Cerebellar cortex (tissue), 1 donor: ENCODE results near the gene TNFRSF25.
A peak's percentile ranks its signal among the peaks of the same experiment; 100 is the strongest.

ENCODE experiments used
- DNase-seq: peaks from one replicate; pipeline ENCODE4 v3.0.0-alpha.2; 2015; ENCODE audit warnings: low spot score

Gene TNFRSF25

DNA sequence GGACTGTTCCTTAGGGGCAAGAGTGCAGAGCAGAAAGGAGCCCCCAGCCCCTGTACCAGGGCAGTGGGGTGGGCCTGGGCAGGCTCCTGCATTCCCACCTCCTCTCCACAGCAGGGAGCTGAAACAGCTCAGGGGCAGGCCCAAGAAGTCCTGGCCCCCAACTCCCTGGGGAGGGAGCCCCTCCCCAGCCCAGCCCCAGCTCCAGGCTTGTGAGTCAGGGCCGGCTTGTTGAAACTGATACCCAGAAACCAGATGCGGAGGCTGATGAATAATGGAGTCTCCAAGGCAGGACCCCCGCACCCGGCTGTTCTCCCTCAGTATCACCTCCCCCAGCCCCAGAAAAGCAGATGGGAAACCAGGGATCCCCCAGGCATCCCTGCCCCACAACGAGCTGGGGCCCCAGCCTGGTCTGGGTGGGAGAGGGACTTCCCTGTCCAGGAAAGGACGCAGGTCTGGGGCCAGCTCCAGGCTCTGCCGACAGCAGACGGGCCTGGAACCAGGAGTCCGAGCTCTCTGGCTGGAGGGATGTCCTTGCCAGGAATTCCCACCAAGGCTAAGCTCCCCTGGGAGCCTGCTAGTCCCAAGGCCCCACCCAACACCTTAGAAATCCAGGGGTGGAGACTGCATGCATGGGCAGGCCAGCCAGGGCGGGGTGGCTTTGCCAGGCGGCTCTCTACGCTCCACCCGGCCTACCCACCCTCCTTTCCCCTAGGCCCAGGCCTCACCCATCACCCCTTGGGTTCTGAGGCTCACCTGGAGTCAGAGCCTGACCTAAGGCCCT lies 22.8 kb upstream of the TNFRSF25 start:
- no peak for DNase-seq

GRCh38 chr1:6487804-6488484 lies 22.0 kb upstream of the TNFRSF25 start:
- DNase-seq = no peak

DNA sequence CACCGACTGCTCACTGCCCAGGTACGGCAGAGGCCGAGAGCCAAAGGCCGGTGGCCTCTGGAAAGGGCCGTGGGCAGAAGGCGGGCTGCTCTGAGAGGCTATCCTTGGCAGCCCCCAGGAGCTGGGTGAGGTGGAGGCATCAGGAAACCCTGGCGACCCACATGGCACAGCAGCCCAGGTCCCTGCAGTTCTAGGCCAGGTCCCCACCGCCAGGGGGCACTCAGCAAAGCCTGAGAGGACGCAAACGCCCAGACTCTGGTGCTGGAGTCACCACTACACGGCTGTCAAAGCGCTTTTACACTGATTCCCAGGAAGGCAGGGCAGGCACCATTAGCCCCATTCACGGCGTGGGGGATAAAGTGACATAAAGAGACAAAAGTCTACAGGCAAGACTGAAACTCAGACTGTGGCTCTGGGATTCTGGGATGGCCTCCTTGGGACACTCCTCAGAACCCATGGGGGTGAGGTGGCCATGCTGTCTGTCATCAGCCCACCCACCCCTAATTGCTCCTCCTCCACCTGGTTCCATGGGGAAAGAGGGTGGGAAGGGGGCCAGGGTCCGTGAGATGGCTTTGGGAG lies 20.5 kb upstream of the TNFRSF25 start:
- peak; percentile 92 for DNase-seq

DNA sequence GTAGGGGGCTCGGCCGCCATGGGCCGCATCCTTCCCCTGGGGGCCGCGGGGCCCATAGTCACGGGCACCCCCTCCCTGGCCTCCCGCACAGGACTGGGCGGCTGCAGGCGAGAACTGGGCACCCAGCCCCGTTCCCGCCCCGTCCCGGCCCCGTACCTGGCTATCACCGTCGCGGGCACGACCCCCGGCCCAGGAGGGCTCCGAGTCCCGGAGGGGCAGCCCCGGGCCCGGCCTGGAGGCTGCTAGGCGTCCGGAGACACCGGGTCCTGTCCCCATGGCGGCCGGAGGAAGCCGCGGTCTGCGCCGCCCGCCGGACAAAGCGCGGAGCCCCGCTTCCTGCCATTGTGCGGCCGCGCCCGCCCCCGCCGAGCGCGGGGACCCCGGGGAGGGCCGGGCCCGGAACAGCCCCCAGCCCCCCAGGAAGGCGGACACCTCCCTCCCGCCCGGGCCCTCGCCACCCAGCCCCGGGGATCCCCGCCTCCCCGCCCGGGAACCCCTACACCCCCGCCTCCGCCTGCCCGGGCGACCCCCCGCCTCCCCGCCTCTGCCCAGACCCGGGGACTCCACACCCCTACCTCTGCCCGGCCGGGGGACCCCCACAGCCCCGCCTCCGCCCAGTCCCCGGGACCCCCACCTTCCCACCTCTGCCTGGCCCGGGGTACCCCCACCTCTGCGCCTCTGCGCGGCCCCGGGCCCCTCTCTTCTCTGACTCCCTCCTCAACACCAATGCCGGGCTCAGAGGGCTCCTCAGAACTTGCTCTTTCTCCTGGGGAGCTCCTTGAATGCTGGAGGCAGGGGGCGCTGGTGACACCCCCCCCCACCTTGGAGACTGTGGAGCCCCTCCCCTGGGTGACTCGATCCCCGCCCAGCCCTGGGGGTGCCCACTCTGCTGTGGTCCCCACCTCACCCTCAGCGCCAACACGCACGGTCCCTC lies 19.5 kb upstream of the TNFRSF25 start:
- DNase-seq = no peak

GRCh38 chr1:6484826-6485167 lies 18.8 kb upstream of the TNFRSF25 start:
- DNase-seq = no peak

DNA sequence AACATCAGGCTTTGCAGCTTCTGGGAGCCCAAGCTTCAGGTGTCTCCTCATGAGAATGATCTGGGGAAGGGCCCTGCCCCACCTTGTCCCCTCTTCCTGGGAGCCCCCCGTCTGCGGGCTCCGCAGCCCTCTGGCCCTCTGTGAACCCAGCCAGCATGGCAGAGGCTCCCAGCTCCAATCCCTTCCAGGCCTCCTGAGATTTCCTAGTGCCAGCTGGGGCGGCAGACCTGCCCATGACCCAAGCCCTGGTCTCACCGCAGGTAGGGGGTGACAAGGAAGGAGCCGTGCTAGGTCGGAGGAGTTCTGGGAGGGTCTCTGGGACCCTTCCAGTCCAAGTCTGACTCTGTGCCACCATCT lies 17.8 kb upstream of the TNFRSF25 start:
- DNase-seq = no peak

GRCh38 chr1:6483017-6483760 lies 17.2 kb upstream of the TNFRSF25 start:
- DNase-seq = peak; percentile 98

DNA sequence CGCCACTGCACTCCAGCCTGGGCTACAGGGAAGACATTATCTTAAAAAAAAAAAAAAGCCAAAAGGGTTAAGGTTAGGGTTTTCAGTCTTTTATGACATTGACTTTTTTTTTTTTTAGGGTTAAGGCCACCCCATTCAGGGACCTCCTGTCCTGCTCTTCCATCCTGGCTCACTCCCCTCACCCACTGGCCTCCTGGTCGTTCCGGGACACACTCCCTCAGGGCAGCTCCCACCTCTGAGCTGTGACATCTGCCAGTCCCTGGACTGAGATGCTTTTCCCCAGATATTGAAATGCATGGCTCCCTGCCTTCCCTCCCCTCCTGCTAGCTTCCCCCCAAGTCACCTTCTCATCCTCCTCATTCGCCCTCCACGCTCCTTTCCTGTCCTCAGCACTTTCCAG lies 15.8 kb upstream of the TNFRSF25 start:
- DNase-seq = no peak

DNA sequence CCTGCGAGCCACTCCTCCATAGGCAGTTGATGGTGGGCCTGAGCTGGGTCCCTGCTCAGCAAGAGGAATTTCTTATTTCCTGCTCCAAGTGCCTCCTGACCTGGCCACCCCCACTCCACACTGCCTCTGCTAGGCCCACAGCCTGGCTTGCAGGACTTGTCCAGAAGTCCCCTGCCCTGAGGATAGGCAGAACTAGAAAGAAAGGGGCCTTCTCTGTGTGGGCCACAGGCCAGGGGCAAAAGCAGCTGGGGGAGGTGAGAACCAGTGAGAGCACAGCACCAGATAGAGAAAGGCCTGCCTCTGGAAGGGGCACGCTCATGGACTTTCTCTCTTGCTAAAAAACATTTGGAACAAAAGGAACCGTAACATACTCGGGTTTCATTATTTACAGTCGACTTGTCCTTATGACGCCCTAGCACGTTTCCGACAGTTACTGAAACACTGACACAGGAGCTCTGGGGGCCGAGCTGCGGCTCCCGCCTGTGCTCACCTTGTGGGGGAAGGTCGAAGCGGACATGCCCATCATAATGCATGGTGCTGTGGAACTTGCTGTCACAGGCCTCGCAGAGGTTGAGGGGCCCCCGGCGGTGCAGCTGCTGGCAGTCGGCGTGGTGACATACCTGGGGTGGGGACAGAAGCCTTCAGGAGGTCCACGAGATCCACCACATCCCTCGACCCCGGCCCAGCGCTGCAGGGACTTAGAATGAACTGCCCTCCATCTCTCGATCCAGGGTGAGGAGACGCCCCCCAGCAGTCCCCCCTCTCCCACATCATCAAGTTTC lies 11.3 kb upstream of the TNFRSF25 start:
- DNase-seq = no peak

GRCh38 chr1:6476483-6476882 lies 10.5 kb upstream of the TNFRSF25 start:
- DNase-seq = no peak

GRCh38 chr1:6475381-6476133 lies 9.6 kb upstream of the TNFRSF25 start:
- peak; percentile 63 for DNase-seq

DNA sequence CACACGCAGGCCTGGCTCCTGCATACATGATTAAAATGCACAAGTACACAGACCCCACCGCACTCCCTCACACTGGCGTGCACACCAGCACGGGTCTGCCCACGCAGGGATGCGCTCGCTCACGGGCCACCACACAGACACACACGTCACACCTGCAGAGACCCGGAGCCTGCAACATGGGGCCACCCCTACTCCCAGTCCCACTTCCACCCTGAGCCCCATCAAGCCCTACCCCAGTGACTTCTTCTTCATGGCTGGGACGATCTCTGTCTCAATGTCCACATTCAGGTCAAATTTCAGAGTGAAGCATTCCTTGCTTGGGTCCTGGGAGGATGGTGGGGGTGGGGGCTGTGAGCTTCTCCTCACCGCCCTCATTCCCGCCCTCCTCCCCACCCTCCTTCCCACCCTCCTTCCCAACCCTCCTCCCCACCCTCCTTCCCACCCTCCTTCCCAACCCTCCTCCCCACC lies 8.9 kb upstream of the TNFRSF25 start:
- no peak for DNase-seq

DNA sequence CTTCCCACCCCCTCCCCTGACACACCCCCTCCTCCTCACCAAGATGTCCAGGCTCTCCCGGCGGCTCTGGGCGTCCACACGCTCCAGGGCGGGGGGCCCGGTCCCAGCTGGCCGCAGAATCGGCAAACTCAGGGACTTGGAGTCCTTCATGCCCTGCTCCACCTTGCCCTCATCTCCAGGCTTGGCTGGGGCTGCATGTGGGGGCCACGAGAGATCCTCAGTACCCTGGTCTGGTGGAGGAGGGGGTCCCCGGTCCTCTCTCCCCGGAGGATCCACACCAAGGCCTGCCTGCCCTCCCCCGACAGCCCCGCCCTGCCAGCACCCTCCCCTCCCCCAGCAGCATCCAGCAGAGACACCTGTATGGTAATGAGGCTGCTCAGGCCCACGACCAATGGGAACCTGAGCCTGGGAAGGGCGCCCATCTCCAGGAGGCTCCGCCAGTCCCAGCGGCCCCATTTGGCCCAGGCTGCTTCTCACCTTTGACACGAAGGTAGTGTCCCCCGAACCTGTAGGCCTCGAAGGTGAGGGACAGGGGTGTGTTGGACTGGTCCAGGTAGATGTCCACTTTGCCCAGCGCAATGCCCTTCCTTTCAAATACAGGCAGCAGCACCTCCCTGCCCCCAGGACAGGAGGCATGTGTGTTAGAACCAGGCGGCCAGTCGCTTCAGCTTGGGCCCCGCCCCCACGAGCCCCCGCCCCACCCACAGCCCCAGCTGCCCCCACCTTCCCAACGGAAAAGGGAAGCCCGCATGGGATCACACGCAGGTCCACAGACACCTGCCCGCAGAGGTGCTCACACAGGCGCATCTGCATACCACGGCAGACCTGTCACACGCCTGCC lies 8.2 kb upstream of the TNFRSF25 start:
- DNase-seq = no peak

DNA sequence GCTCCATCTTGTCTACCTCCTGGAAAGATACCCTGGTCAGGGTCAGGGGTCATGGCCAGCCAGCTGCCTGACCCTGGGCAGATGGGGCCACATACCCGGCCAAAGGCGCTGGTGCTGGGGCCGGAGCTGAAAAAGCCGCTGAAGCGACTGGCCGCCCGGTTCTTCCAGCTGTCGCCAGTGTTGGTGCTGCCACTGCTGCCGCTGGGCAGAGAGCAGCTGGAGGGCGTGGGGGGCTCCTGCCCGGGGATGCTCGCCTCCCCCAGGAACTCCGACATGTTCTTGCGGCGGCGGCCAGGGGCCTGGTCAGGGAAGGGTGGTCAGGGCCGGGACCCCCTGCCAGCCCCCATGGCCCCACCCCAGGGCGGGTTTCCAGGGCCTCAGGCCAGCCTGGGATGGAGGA lies 7.2 kb upstream of the TNFRSF25 start:
- DNase-seq = no peak

GRCh38 chr1:6472391-6472790 lies 6.4 kb upstream of the TNFRSF25 start:
- DNase-seq = no peak

GRCh38 chr1:6471970-6472368 lies 6.0 kb upstream of the TNFRSF25 start:
- no peak for DNase-seq

- no peak for DNase-seq
These were observed 5.4 kb upstream of the TNFRSF25 start for GRCh38 chr1:6471086-6471969.
